T-helper 2 cell treated with Interferon-gamma antibody and Interleukin-4, amounts not matched to agents 5 μg/mL and 100 μg/mL, for 36 hours (primary cell): ENCODE results near the gene CLDN11.

Experiments
- DNase-seq: peaks from one replicate; pipeline ENCODE4 v3.0.0; 2021; ENCODE audit warnings: low spot score
- H3K27ac Mint-ChIP-seq: one replicate; pipeline ENCODE4 v1.8.0; 2021; ENCODE audit warnings: mild to moderate bottlenecking, mixed read lengths
- H3K27me3 Mint-ChIP-seq: one replicate; pipeline ENCODE4 v1.8.0; 2021; ENCODE audit warnings: low read depth, mixed read lengths
- H3K36me3 Mint-ChIP-seq: one replicate; pipeline ENCODE4 v1.8.0; 2021; ENCODE audit warnings: low read depth, mixed read lengths
- H3K4me1 Mint-ChIP-seq: one replicate; pipeline ENCODE4 v1.8.0; 2021; ENCODE audit warnings: low read depth, mixed read lengths
- H3K4me3 Mint-ChIP-seq: one replicate; pipeline ENCODE4 v1.8.0; 2022; ENCODE audit warnings: mild to moderate bottlenecking, moderate library complexity, mixed read lengths
- H3K9me3 Mint-ChIP-seq: one replicate; pipeline ENCODE4 v1.8.0; 2021; ENCODE audit warnings: mixed read lengths

CLDN11 gene

GRCh38 chr3:170418422-170419398 lies at the start of gene CLDN11:
Gene CLDN11, plus strand, starts transcription at chr3:170418868. Its CDS starts 199 bp downstream, at chr3:170419067.
- H3K27ac Mint-ChIP-seq, result no peak within 1 kb of the TSS
- peaks cover 3% of the 10 kb centered on the region for H3K36me3 Mint-ChIP-seq
- peaks cover 13% of the 10 kb centered on the region for H3K4me1 Mint-ChIP-seq
- H3K4me3 Mint-ChIP-seq, result peak within 1 kb of the TSS; percentile 76
- peaks cover 43% of the 10 kb centered on the region for H3K27me3 Mint-ChIP-seq
- no peaks in the 10 kb centered on the region for H3K9me3 Mint-ChIP-seq
- no peak for DNase-seq

DNA sequence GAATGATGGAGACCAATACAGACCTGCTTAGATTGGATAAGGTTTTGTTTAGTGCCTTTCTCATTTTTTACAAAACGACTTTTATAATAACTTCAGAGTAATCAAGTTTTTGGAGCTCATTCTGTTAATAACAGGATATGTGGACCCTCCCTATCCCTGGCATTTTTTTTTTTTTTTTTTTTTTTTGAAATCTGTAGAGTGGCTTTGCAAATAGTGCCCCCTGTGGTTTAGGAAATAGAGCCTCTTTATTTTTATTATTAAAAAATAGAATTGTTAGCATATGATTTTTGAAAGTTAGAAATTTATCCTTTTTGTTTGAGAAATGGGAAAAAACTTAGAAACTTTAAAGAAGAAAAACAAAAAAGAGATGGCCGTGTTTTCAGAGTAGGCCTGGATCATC lies 49.7 kb upstream of the CLDN11 start:
- H3K4me1 Mint-ChIP-seq, result peaks cover 9% of the 10 kb centered on the region
- peaks cover 18% of the 10 kb centered on the region for H3K36me3 Mint-ChIP-seq
- H3K4me3 Mint-ChIP-seq, result no peak overlapping the region
- DNase-seq, result no peak
- H3K27me3 Mint-ChIP-seq, result no peaks in the 10 kb centered on the region
- H3K9me3 Mint-ChIP-seq, result no peaks in the 10 kb centered on the region
- H3K27ac Mint-ChIP-seq, result no peak overlapping the region

DNA sequence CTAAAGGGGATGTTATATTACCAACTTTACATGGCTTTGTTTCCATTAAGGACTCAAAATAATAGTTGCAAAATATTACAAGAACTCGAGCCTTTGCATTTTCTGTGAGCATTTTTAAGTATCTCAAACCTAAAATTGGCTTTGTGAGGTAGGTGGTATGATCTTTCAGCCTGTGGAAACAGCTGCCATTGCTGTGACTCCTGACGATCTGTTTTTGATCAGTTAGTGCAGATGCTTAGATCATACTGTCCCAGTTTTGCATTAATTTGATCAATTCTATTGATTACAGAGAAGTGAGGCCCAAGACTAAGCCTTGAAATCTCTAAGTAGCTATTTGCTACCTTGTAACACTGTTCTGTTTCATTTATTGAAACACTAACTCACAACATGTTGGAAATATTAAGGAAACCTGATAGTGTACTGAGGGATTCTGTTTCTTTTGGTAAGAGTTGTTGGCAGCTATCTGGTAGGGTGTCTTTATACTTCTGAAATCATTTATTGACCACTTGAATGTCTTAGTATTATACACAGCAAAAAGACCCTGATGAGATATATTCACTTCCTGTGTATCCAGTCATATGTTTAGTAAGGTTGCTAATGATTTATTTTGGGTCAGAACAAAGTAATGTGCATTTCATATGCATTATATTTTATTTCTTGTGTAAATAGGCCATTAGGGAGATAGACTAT lies 46.3 kb upstream of the CLDN11 start:
- Mint-ChIP-seq H3K4me1 (peaks cover 7% of the 10 kb centered on the region), H3K36me3 (peaks cover 7% of the 10 kb centered on the region), H3K27ac (no peak overlapping the region), H3K27me3 (no peaks in the 10 kb centered on the region), H3K9me3 (no peaks in the 10 kb centered on the region), H3K4me3 (no peak overlapping the region)
- DNase-seq, result no peak

GRCh38 chr3:170383567-170383966 lies 35.1 kb upstream of the CLDN11 start:
- no peaks in the 10 kb centered on the region for H3K9me3 Mint-ChIP-seq
- H3K27me3 Mint-ChIP-seq, result no peaks in the 10 kb centered on the region
- H3K4me1 Mint-ChIP-seq, result no peaks in the 10 kb centered on the region
- H3K4me3 Mint-ChIP-seq, result no peak overlapping the region
- peaks cover 24% of the 10 kb centered on the region for H3K36me3 Mint-ChIP-seq
- DNase-seq, result no peak
- no peak overlapping the region for H3K27ac Mint-ChIP-seq

- no peaks in the 10 kb centered on the region for H3K4me1 Mint-ChIP-seq
- H3K27me3 Mint-ChIP-seq, result no peaks in the 10 kb centered on the region
- H3K36me3 Mint-ChIP-seq, result peaks cover 25% of the 10 kb centered on the region
- no peak for DNase-seq
- no peak overlapping the region for H3K27ac Mint-ChIP-seq
- H3K9me3 Mint-ChIP-seq, result no peaks in the 10 kb centered on the region
- H3K4me3 Mint-ChIP-seq, result no peak overlapping the region
Observed at GRCh38 chr3:170386468-170386867, 32.2 kb upstream of the CLDN11 start.

DNA sequence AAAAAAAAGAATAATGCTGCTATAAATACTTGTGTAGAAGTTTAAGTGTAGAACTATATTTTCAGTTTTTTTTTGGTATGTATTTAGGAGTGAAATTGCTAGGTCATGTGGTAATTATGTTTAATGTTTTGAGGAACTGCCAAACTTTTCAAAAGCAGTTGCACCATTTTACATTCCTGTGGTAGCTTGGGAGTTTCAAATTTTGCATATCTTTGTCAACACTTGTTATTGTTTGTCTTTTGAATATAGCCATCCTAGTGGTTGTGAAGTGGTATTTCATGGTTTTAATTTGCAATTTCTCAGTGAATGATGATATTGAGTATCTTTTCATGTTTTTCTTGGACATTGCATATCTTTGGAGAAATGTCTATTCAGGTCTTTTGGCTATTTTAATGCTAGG lies 30.7 kb upstream of the CLDN11 start:
- Mint-ChIP-seq H3K4me1 (no peaks in the 10 kb centered on the region), H3K27me3 (no peaks in the 10 kb centered on the region)
- no peak for DNase-seq

GRCh38 chr3:170391108-170391507 lies 27.6 kb upstream of the CLDN11 start:
- no peak overlapping the region for H3K4me3 Mint-ChIP-seq
- DNase-seq, result no peak
- no peaks in the 10 kb centered on the region for H3K9me3 Mint-ChIP-seq
- peaks cover 24% of the 10 kb centered on the region for H3K36me3 Mint-ChIP-seq
- no peaks in the 10 kb centered on the region for H3K27me3 Mint-ChIP-seq
- no peak overlapping the region for H3K27ac Mint-ChIP-seq
- H3K4me1 Mint-ChIP-seq, result no peaks in the 10 kb centered on the region

More for the DNA sequence above, 30.7 kb upstream of the CLDN11 start:
- Mint-ChIP-seq H3K9me3 (no peaks in the 10 kb centered on the region), H3K4me3 (no peak overlapping the region), H3K36me3 (peaks cover 31% of the 10 kb centered on the region), H3K27ac (no peak overlapping the region)

GRCh38 chr3:170397685-170398084 lies 21.0 kb upstream of the CLDN11 start:
- no peaks in the 10 kb centered on the region for H3K36me3 Mint-ChIP-seq
- H3K4me3 Mint-ChIP-seq, result no peak overlapping the region
- H3K27me3 Mint-ChIP-seq, result no peaks in the 10 kb centered on the region
- no peaks in the 10 kb centered on the region for H3K4me1 Mint-ChIP-seq
- no peak for DNase-seq
- H3K27ac Mint-ChIP-seq, result no peak overlapping the region
- no peaks in the 10 kb centered on the region for H3K9me3 Mint-ChIP-seq

- Mint-ChIP-seq H3K4me1 (no peaks in the 10 kb centered on the region), H3K27me3 (peaks cover 2% of the 10 kb centered on the region), H3K9me3 (no peaks in the 10 kb centered on the region), H3K27ac (no peak overlapping the region), H3K36me3 (no peaks in the 10 kb centered on the region), H3K4me3 (no peak overlapping the region)
- DNase-seq, result no peak
Observed at GRCh38 chr3:170405101-170405500, 13.6 kb upstream of the CLDN11 start.

- no peak overlapping the region for H3K27ac Mint-ChIP-seq
- H3K36me3 Mint-ChIP-seq, result no peaks in the 10 kb centered on the region
- no peak overlapping the region for H3K4me3 Mint-ChIP-seq
- no peaks in the 10 kb centered on the region for H3K9me3 Mint-ChIP-seq
- no peaks in the 10 kb centered on the region for H3K4me1 Mint-ChIP-seq
- H3K27me3 Mint-ChIP-seq, result no peaks in the 10 kb centered on the region
- DNase-seq, result no peak
Observed at GRCh38 chr3:170410428-170411029, 8.1 kb upstream of the CLDN11 start.

DNA sequence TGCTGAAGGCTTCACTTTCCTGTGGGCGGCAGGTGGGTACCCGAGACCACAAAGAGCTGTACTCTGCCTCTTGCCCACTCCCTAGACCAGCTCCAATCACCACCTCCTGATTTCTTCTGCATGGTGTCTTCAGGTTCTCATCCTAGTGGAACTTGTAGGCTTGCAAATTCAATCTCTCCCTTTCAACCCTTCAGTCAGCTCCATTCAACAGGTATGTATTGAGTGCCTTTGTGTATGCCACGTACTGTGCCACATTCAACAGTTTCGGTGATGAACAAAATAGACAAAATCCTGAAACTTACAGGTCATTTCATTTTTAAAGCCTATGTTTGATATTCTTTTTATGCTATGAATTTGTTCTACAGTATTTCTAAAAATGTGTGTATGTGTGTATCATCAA lies 5.4 kb upstream of the CLDN11 start:
- H3K27me3 Mint-ChIP-seq, result peaks cover 18% of the 10 kb centered on the region
- peaks cover 3% of the 10 kb centered on the region for H3K4me1 Mint-ChIP-seq
- H3K4me3 Mint-ChIP-seq, result no peak overlapping the region
- H3K27ac Mint-ChIP-seq, result no peak overlapping the region
- H3K9me3 Mint-ChIP-seq, result no peaks in the 10 kb centered on the region
- peaks cover 2% of the 10 kb centered on the region for H3K36me3 Mint-ChIP-seq
- no peak for DNase-seq

DNA sequence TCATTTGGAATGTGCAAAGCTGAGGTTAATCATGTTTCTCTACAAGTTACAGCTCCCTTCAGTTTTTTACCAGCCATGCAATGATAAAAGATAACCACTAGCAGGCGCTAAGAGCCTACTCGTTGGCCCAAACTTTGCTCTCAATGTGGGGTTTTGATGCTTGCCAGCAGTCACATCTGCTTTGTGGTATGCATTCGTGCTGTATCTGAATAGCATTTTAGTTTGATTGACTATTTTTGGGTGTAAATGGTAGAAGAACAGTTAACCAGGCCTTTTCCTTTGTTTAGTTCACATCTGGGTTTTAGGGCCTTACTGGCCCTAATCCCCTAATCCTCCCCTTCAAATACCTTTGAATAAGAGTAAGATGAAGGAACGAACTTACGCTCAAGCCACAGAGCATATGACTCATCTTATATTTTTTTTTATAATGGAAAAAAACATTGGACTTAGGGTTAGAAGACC lies 4.4 kb upstream of the CLDN11 start:
- peaks cover 24% of the 10 kb centered on the region for H3K27me3 Mint-ChIP-seq

GRCh38 chr3:170417090-170417489 lies 1.6 kb upstream of the CLDN11 start:
- DNase-seq, result no peak
- Mint-ChIP-seq H3K36me3 (peaks cover 3% of the 10 kb centered on the region), H3K4me3 (no peak overlapping the region), H3K27ac (no peak overlapping the region), H3K4me1 (peaks cover 9% of the 10 kb centered on the region), H3K27me3 (peaks cover 43% of the 10 kb centered on the region), H3K9me3 (no peaks in the 10 kb centered on the region)

More for the DNA sequence above, 4.4 kb upstream of the CLDN11 start:
- Mint-ChIP-seq H3K27ac (no peak overlapping the region), H3K4me3 (no peak overlapping the region), H3K9me3 (no peaks in the 10 kb centered on the region), H3K36me3 (peaks cover 3% of the 10 kb centered on the region), H3K4me1 (peaks cover 3% of the 10 kb centered on the region)
- peak; percentile 23 for DNase-seq
